Small intestine (tissue), 7 donors: ENCODE data around the gene MFSD12. TPM values are rescaled to one million over a fixed set of nuclear protein-coding genes. Genes with fewer than 3 reads are reported as not detected.

Experiments used
- DNase-seq, 2 donors: peaks; one replicate each; pipeline versions ENCODE4 v3.0.0 to v3.0.0-alpha.2; 2013
- FAIRE-seq: peaks from 2 replicates; lab custom pipeline; 2012; peaks lifted over from hg19 to GRCh38; lab: Jason Lieb, UNC
- H3K27ac ChIP-seq, 3 donors: one replicate each; pipeline ENCODE4 v1.5.1; 2013; ENCODE audit warnings: low read length in 2 of 3, mild to moderate bottlenecking in 2 of 3, control low read depth in 1 of 3, inconsistent platforms in 1 of 3, low read depth in 1 of 3, moderate library complexity in 1 of 3
- H3K27me3 ChIP-seq, 3 donors: one replicate each; pipeline ENCODE4 v1.6.1; 2013; ENCODE audit warnings: low read length in 3 of 3, inconsistent platforms in 1 of 3; ENCODE audit not compliant: control insufficient read depth in 3 of 3, insufficient read depth in 3 of 3
- H3K36me3 ChIP-seq, 3 donors: one replicate each; pipeline ENCODE4 v1.6.1; 2013; ENCODE audit warnings: low read length in 3 of 3, inconsistent platforms in 1 of 3, low read depth in 1 of 3, mild to moderate bottlenecking in 1 of 3, moderate library complexity in 1 of 3; ENCODE audit not compliant: control insufficient read depth in 3 of 3, insufficient read depth in 2 of 3
- H3K4me1 ChIP-seq, 3 donors: one replicate each; pipeline ENCODE4 v1.6.1; 2013; ENCODE audit warnings: low read length in 2 of 3, inconsistent platforms in 1 of 3, low read depth in 1 of 3, mild to moderate bottlenecking in 1 of 3, moderate library complexity in 1 of 3; ENCODE audit not compliant: control insufficient read depth in 3 of 3, insufficient read depth in 2 of 3
- H3K4me3 ChIP-seq, 3 donors: one replicate each; pipeline ENCODE4 v1.5.1; 2013; ENCODE audit warnings: low read length in 3 of 3, control low read depth in 1 of 3, inconsistent platforms in 1 of 3, low read depth in 1 of 3, mild to moderate bottlenecking in 1 of 3, moderate library complexity in 1 of 3
- H3K9me3 ChIP-seq, 2 donors: one replicate each; pipeline ENCODE4 v1.6.1; 2013; ENCODE audit warnings: low read depth in 1 of 2, low read length in 1 of 2; ENCODE audit not compliant: control insufficient read depth in 2 of 2, insufficient read depth in 1 of 2
- WGBS, 3 donors: extraction: QIAGEN DNeasy Blood & Tissue Kit; methylation state at CpG; one replicate each; pipeline ENCODE4 v1.1.7; 2013; 5-methylcytosine and 5-hydroxymethylcytosine counted together
- polyA plus RNA-seq, 4 donors: library from polyadenylated mRNA; stranded (reverse) in 3 of 4; unstranded in 1 of 4; fragments of 200-250 nt in 3 of 4; fragments of 120-200 nt in 1 of 4; gene quantifications; one replicate each; pipeline versions ENCODE4 v1.2.1 to v1.2.3, GENCODE V29; 2013
- donor health status: healthy with polysubstance abuse.
- donor health status: control.
- donor health status: control.
- donor health status: Bipolar disorder and iron deficiency.
- donor health status: healthy.

MFSD12 gene
- polyA plus RNA-seq, 4 donors: 10.3 to 52.4 (median 22.0) TPM

GRCh38 chr19:3496392-3497273, 60.8 kb downstream of the MFSD12 start:
- 95 to 97% (median 96%) methylated on average over 31 to 32 of the region's 32 CpGs for WGBS, 3 donors
- Histone ChIP-seq H3K4me1 (peaks cover 0 to 4% (median 0%) of the 10 kb centered on the region in 3 donors), H3K27ac (no peak overlapping the region), H3K9me3 (no peaks in the 10 kb centered on the region), H3K27me3 (no peaks in the 10 kb centered on the region), H3K36me3 (peaks cover 2 to 61% (median 7%) of the 10 kb centered on the region in 3 donors), H3K4me3 (no peak overlapping the region)
- DNase-seq (no peak), FAIRE-seq (no peak)

DNA sequence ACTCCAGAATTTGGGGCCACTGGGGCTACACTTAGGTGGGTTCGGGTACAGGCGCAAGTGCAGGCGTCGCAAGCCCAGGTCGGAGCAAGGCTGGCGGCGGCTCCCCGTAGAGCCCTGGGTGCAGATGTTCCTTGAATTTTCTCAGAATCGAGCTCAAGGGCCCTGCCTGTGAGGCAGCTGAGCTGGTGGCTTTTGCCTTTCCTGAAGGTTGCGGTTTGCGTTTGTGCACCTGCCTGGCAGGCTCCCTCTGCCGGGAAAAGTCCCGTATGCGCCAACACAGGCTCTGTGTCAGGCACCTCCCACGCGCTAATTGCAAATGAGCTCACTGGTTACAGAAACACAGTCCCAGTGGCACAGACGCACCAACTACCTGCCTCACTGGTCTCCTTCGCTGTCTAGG, 62.8 kb downstream of the MFSD12 start:
- Histone ChIP-seq H3K4me3 (no peak overlapping the region), H3K4me1 (peaks cover 0 to under 1% (median 0%) of the 10 kb centered on the region in 3 donors), H3K9me3 (no peaks in the 10 kb centered on the region), H3K27me3 (no peaks in the 10 kb centered on the region), H3K27ac (no peak overlapping the region), H3K36me3 (peaks cover 7 to 76% (median 14%) of the 10 kb centered on the region in 3 donors)
- DNase-seq: no peak
- no peak for FAIRE-seq
- WGBS, 3 donors: 85 to 88% (median 86%) methylated on average over 18 of the region's 18 CpGs

Other genes starting within 250 kb of the MFSD12 start
- 10 to 100 TPM in 2 of 4 donors, 1 to 10 TPM in 2; 4.5 to 37.9 (median 8.2) TPM for gene NFIC, start 191.0 kb downstream of the MFSD12 start, polyA plus RNA-seq
- gene SMIM24, start 77.1 kb downstream of the MFSD12 start, polyA plus RNA-seq: 1,000 to 10,000 TPM in 2 of 4 donors, 100 to 1,000 TPM in 2; 270 to 1,947 (median 1,286) TPM
- gene SMIM44, start 74.1 kb downstream of the MFSD12 start, polyA plus RNA-seq: under 1 TPM in 2 of 4 donors, not detected in 2; 0.49 to 0.63 TPM
- 10 to 100 TPM in 2 of 4 donors, 1 to 10 TPM in 2; 5.4 to 18.4 (median 8.4) TPM for gene DOHH, start 56.9 kb downstream of the MFSD12 start, polyA plus RNA-seq
- gene FZR1, start 51.3 kb downstream of the MFSD12 start, polyA plus RNA-seq: 10 to 100 TPM; 29.5 to 39.0 (median 32.6) TPM
- 1 to 10 TPM in 2 of 4 donors, under 1 TPM in 1, not detected in 1; 0.73 to 3.3 (median 1.3) TPM for gene TEKTIP1, start 18.4 kb downstream of the MFSD12 start, polyA plus RNA-seq
- gene HMG20B, start 15.4 kb upstream of the MFSD12 start, polyA plus RNA-seq: 10 to 100 TPM; 66.3 to 82.1 (median 72.5) TPM
- gene GIPC3, start 27.9 kb upstream of the MFSD12 start, polyA plus RNA-seq: 1 to 10 TPM in 1 of 4 donors, under 1 TPM in 2, not detected in 1; 0.54 to 1.1 (median 0.62) TPM
- gene TBXA2R, start 49.3 kb upstream of the MFSD12 start, polyA plus RNA-seq: 1 to 10 TPM in 2 of 4 donors, not detected in 2; 1.2 to 2.1 TPM
- gene CACTIN, start 69.2 kb upstream of the MFSD12 start, polyA plus RNA-seq: 10 to 100 TPM; 11.9 to 16.9 (median 14.7) TPM
- gene PIP5K1C, start 142.9 kb upstream of the MFSD12 start, polyA plus RNA-seq: 10 to 100 TPM in 3 of 4 donors, 1 to 10 TPM in 1; 7.3 to 19.5 (median 13.5) TPM
- 100 to 1,000 TPM in 2 of 4 donors, 10 to 100 TPM in 2; 74.5 to 385 (median 188) TPM for gene TJP3, start 150.8 kb upstream of the MFSD12 start, polyA plus RNA-seq
- 10 to 100 TPM; 13.1 to 20.8 (median 16.5) TPM for gene APBA3, start 204.1 kb upstream of the MFSD12 start, polyA plus RNA-seq
- gene MRPL54, start 205.1 kb upstream of the MFSD12 start, polyA plus RNA-seq: 100 to 1,000 TPM in 2 of 4 donors, 10 to 100 TPM in 2; 54.1 to 170 (median 125) TPM
- gene RAX2, start 214.6 kb upstream of the MFSD12 start, polyA plus RNA-seq: not detected
- gene MATK, start 228.8 kb upstream of the MFSD12 start, polyA plus RNA-seq: 10 to 100 TPM in 1 of 4 donors, 1 to 10 TPM in 3; 3.6 to 29.5 (median 6.5) TPM